CD14-positive monocyte (primary cell): ENCODE results near the gene ARIH2. TPM values are rescaled to one million over a fixed set of nuclear protein-coding genes. Genes with fewer than 3 reads are reported as not detected.

Source experiments
- DNase-seq, 3 donors: peaks; one replicate each; pipeline ENCODE4 v3.0.0-alpha.2; 2011 to 2022
- H2AFZ ChIP-seq: 2 replicates; pipeline ENCODE4 v1.6.0; 2012; ENCODE audit warnings: mild to moderate bottlenecking, low read depth, low read length, inconsistent platforms; ENCODE audit not compliant: insufficient read depth, poor library complexity, severe bottlenecking
- H3K27ac ChIP-seq, 2 donors: 1 replicate in 1 of 2; 2 replicates in 1 of 2; pipeline ENCODE4 v1.5.1; 2012 to 2013; ENCODE audit warnings: low read length in 2 of 2, control low read depth in 1 of 2, inconsistent platforms in 1 of 2, low read depth in 1 of 2, mild to moderate bottlenecking in 1 of 2
- H3K27me3 ChIP-seq, 2 donors: one replicate each; pipeline versions ENCODE4 v1.6.0 to v1.6.1; 2011 to 2013; ENCODE audit warnings: low read length in 2 of 2; ENCODE audit not compliant: control insufficient read depth in 2 of 2, insufficient read depth in 2 of 2
- H3K36me3 ChIP-seq, 2 donors: replicated peaks in 1 of 2; 1 replicate in 1 of 2; 2 replicates in 1 of 2; pipeline versions ENCODE4 v1.5.1 to v1.6.1; 2012 to 2013; ENCODE audit warnings: low read length in 2 of 2, control low read depth in 1 of 2, inconsistent platforms in 1 of 2, mild to moderate bottlenecking in 1 of 2; ENCODE audit not compliant: insufficient read depth in 2 of 2, control insufficient read depth in 1 of 2
- H3K4me1 ChIP-seq, 2 donors: 1 replicate in 1 of 2; 2 replicates in 1 of 2; pipeline versions ENCODE4 v1.5.1 to v1.6.1; 2012 to 2013; ENCODE audit warnings: low read length in 2 of 2, control low read depth in 1 of 2, inconsistent platforms in 1 of 2, mild to moderate bottlenecking in 1 of 2, moderate library complexity in 1 of 2; ENCODE audit not compliant: insufficient read depth in 2 of 2, control insufficient read depth in 1 of 2
- H3K4me2 ChIP-seq: replicated peaks from 2 replicates; pipeline ENCODE3; 2012; ENCODE audit warnings: low read length, moderate library complexity, mild to moderate bottlenecking; ENCODE audit not compliant: poor library complexity, severe bottlenecking; ENCODE audit errors: extremely low read depth
- H3K4me3 ChIP-seq, 3 experiments: fragments of 200-600 bp in 1 of 3; sonication (generic) in 1 of 3; replicated peaks in 1 of 3; 1 replicate in 2 of 3; 2 replicates in 1 of 3; pipeline ENCODE4 v1.5.1; 2011 to 2013; ENCODE audit warnings: low read length in 3 of 3, mild to moderate bottlenecking in 3 of 3, control low read depth in 2 of 3, low read depth in 2 of 3, inconsistent platforms in 1 of 3, moderate library complexity in 1 of 3
- H3K79me2 ChIP-seq: 2 replicates; pipeline ENCODE4 v1.6.0; 2012; ENCODE audit warnings: mild to moderate bottlenecking, control low read depth, inconsistent platforms, low read length, moderate library complexity; ENCODE audit not compliant: insufficient read depth
- H3K9ac ChIP-seq: 2 replicates; pipeline ENCODE4 v1.6.0; 2017; ENCODE audit warnings: low read length, mild to moderate bottlenecking; ENCODE audit not compliant: insufficient read depth, poor library complexity, severe bottlenecking
- H3K9me3 ChIP-seq, 2 donors: replicated peaks in 1 of 2; 1 replicate in 1 of 2; 2 replicates in 1 of 2; pipeline versions ENCODE4 v1.5.1 to v1.6.1; 2012 to 2013; ENCODE audit warnings: low read length in 2 of 2, control low read depth in 1 of 2; ENCODE audit not compliant: control insufficient read depth in 1 of 2, insufficient read depth in 1 of 2
- H4K20me1 ChIP-seq: 2 replicates; pipeline ENCODE4 v1.6.0; 2012; ENCODE audit warnings: mild to moderate bottlenecking, low read length, control low read depth, moderate library complexity; ENCODE audit not compliant: insufficient read depth
- H3K27ac Mint-ChIP-seq, 7 donors: one replicate each; pipeline ENCODE4 v1.8.0; 2020; ENCODE audit warnings: mild to moderate bottlenecking in 7 of 7, mixed read lengths in 7 of 7, moderate library complexity in 6 of 7, inconsistent platforms in 2 of 7
- H3K27me3 Mint-ChIP-seq, 3 donors: one replicate each; pipeline ENCODE4 v1.8.0; 2021 to 2022; ENCODE audit warnings: low read depth in 3 of 3, mild to moderate bottlenecking in 3 of 3, mixed read lengths in 3 of 3, moderate library complexity in 3 of 3, inconsistent platforms in 1 of 3
- H3K36me3 Mint-ChIP-seq, 2 donors: one replicate each; pipeline ENCODE4 v1.8.0; 2020; ENCODE audit warnings: mixed read lengths in 2 of 2, inconsistent platforms in 1 of 2, mild to moderate bottlenecking in 1 of 2
- H3K4me1 Mint-ChIP-seq: one replicate; pipeline ENCODE4 v1.8.0; 2020; ENCODE audit warnings: mild to moderate bottlenecking, mixed read lengths
- H3K4me3 Mint-ChIP-seq, 2 donors: one replicate each; pipeline ENCODE4 v1.8.0; 2020; ENCODE audit warnings: mild to moderate bottlenecking in 2 of 2, mixed read lengths in 2 of 2, moderate library complexity in 1 of 2
- H3K9me3 Mint-ChIP-seq, 7 donors: one replicate each; pipeline ENCODE4 v1.8.0; 2020 to 2022; ENCODE audit warnings: mixed read lengths in 7 of 7, mild to moderate bottlenecking in 6 of 7, moderate library complexity in 6 of 7, inconsistent platforms in 2 of 7
- CTCF ChIP-seq: fragments of 200-600 bp; IDR thresholded peaks from one replicate; pipeline ENCODE4 v1.8.0; 2022; ENCODE audit warnings: antibody characterized with exemption, mild to moderate bottlenecking
- WGBS: methylation state at CpG from one replicate; pipeline ENCODE4 v1.1.5; 2013; ENCODE audit warnings: missing lambda C conversion rate; ENCODE audit not compliant: insufficient coverage; 5-methylcytosine and 5-hydroxymethylcytosine counted together
- intact Hi-C, 2 donors: fragments of 100-400 bp; cut with micrococcal nuclease; formaldehyde crosslinking; loops; one replicate each; pipeline versions ENCODE4 v1.15.0 to v1.15.1; 2023
- polyA plus RNA-seq, 3 donors: library from polyadenylated mRNA; depleted of rRNA in 1 of 3; unstranded in 2 of 3; stranded (reverse) in 1 of 3; fragments of 300-500 nt in 2 of 3; fragments of >200 nt in 1 of 3; fragmentation: Illumina TruSeq in 2 of 3; gene quantifications; 1 replicate in 2 of 3; 2 replicates in 1 of 3; pipeline ENCODE4 v1.2.3, GENCODE V29; 2012 to 2021

Gene ARIH2
- polyA plus RNA-seq, 3 donors: 68.2 to 94.8 (median 72.2) TPM

DNA sequence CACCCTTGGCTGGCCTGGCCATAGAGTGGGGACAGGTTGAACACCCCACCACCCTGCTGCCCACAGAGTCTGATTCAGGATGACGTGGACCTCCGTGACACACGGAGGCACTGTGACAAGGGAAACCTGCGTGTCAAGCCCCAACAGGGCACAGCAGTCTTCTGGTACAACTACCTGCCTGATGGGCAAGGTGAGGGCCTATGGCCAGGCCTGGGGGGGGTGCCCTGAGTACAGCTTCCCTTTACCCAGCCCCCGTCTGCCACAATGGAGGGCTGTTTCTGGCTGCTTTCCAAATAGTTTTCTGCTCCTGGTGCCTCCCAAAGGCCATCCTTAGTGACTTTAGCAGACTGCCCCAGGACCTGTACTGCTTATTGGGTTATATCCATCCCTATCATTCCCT is 87.4 kb downstream of the ARIH2 start:
- H3K36me3 ChIP-seq: no peaks in the 10 kb centered on the region
- H3K79me2 ChIP-seq: peaks cover 21% of the 10 kb centered on the region
- peaks cover 5 to 13% of the 10 kb centered on the region in 2 donors for H3K36me3 Mint-ChIP-seq
- H3K4me1 Mint-ChIP-seq: peaks cover 23% of the 10 kb centered on the region
- peak overlapping the region; percentile 93 for H3K4me2 ChIP-seq
- no peak for TF ChIP-seq CTCF
- no peaks in the 10 kb centered on the region for H3K27me3 ChIP-seq
- peak overlapping the region in 1 of 3 experiments; percentile 93 for H3K4me3 ChIP-seq
- H4K20me1 ChIP-seq: peaks cover 10% of the 10 kb centered on the region
- H3K4me3 Mint-ChIP-seq: no peak overlapping the region
- H3K4me1 ChIP-seq: peaks cover 20 to 34% of the 10 kb centered on the region in 2 donors
- no peak for DNase-seq
- intact Hi-C loops: loop anchor here in 1 of 2 donors (2.0 kb wide), 1 partner anchor 17 kb away; no protein-coding TSS in a partner anchor
- H3K27ac ChIP-seq: no peak overlapping the region
- H3K27ac Mint-ChIP-seq: peak overlapping the region in 5 of 7 donors; percentile 94 to 99 (median 99)
- no peaks in the 10 kb centered on the region for H3K9me3 ChIP-seq
- 84% methylated on average over 5 of the region's 5 CpGs for WGBS
- peak overlapping the region; percentile 94 for H2AFZ ChIP-seq
- H3K27me3 Mint-ChIP-seq: peaks cover 0 to 2% (median 1%) of the 10 kb centered on the region in 3 donors
- H3K9ac ChIP-seq: no peak overlapping the region
- H3K9me3 Mint-ChIP-seq: no peaks in the 10 kb centered on the region

DNA sequence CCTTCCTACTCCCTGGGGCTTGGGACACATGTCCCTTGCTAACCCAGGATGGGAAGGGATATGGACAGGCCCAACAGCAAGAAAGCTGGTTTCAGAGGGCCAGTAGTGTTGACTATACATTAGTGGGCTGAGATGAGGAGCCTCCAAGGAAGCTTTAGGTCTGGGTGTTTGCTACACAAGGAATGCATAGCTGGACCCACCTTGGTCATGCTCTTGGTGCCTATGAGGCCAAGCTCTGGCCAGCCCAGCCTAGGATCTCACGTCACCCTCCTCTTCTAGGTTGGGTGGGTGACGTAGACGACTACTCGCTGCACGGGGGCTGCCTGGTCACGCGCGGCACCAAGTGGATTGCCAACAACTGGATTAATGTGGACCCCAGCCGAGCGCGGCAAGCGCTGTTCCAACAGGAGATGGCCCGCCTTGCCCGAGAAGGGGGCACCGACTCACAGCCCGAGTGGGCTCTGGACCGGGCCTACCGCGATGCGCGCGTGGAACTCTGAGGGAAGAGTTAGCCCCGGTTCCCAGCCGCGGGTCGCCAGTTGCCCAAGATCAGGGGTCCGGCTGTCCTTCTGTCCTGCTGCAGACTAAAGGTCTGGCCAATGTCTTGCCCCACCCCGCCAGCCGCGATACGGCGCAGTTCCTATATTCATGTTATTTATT is 87.9 kb downstream of the ARIH2 start:
- no peaks in the 10 kb centered on the region for H3K27me3 ChIP-seq
- H3K36me3 Mint-ChIP-seq: peaks cover 5 to 14% of the 10 kb centered on the region in 2 donors
- H3K4me3 ChIP-seq: peak overlapping the region; percentile 57 to 94 (median 93)
- no peak for TF ChIP-seq CTCF
- H2AFZ ChIP-seq: peak overlapping the region; percentile 94
- 0% methylated on average over 27 of the region's 32 CpGs for WGBS
- peaks cover 23% of the 10 kb centered on the region for H3K4me1 Mint-ChIP-seq
- peaks cover 25% of the 10 kb centered on the region for H3K79me2 ChIP-seq
- peak in 2 of 3 donors; percentile 14 to 66 for DNase-seq
- no peaks in the 10 kb centered on the region for H3K9me3 Mint-ChIP-seq
- H3K27ac ChIP-seq: peak overlapping the region; percentile 90 to 97
- peak overlapping the region; percentile 94 to 99 (median 99) for H3K27ac Mint-ChIP-seq
- H3K9ac ChIP-seq: peak overlapping the region; percentile 90
- peak overlapping the region; percentile 93 for H3K4me2 ChIP-seq
- H4K20me1 ChIP-seq: peaks cover 13% of the 10 kb centered on the region
- peaks cover 0 to 2% (median 1%) of the 10 kb centered on the region in 3 donors for H3K27me3 Mint-ChIP-seq
- intact Hi-C loops: loop anchor here in 1 of 2 donors (2.0 kb wide), 1 partner anchor 18 kb away; no protein-coding TSS in a partner anchor
- peaks cover 20 to 34% of the 10 kb centered on the region in 2 donors for H3K4me1 ChIP-seq
- H3K36me3 ChIP-seq: peaks cover 2 to 4% of the 10 kb centered on the region in 2 donors
- peak overlapping the region; percentile 95 to 98 for H3K4me3 Mint-ChIP-seq
- H3K9me3 ChIP-seq: no peaks in the 10 kb centered on the region
